ENCODE measurements around the gene UBE2F.

Gene UBE2F

GRCh38 chr2:237983922-237984321, 17.1 kb downstream of the UBE2F start:
- ATAC-seq: no peak

GRCh38 chr2:237987268-237987667, 20.5 kb downstream of the UBE2F start:
- TF ChIP-seq ZNF70 (CRISPR knock-in tag; IDR thresholded peaks at IDR 0.05) (no peak), TCF4 (CRISPR knock-in tag; IDR thresholded peaks at IDR 0.05; ENCODE audit: borderline replicate concordance) (no peak), ESRRG (CRISPR knock-in tag; IDR thresholded peaks at IDR 0.05) (no peak)
- ATAC-seq: no peak

More at GRCh38 chr2:237983922-237984321, 17.1 kb downstream of the UBE2F start:
- TF ChIP-seq PPARA (CRISPR knock-in tag; IDR thresholded peaks at IDR 0.05; ENCODE audit: borderline replicate concordance) (no peak), ZNF8 (CRISPR knock-in tag; IDR thresholded peaks at IDR 0.05) (no peak), TOX (CRISPR knock-in tag; IDR thresholded peaks at IDR 0.05; ENCODE audit: borderline replicate concordance) (no peak), BACH2 (CRISPR knock-in tag; IDR thresholded peaks at IDR 0.05; ENCODE audit: borderline replicate concordance) (no peak), ZFP30 (CRISPR knock-in tag; IDR thresholded peaks at IDR 0.05) (no peak), SNAI2 (CRISPR knock-in tag; IDR thresholded peaks at IDR 0.05) (no peak), ISL1 (CRISPR knock-in tag; IDR thresholded peaks at IDR 0.05) (no peak), POU6F1 (CRISPR knock-in tag; IDR thresholded peaks at IDR 0.05; ENCODE audit: borderline replicate concordance, low read depth) (no peak), PATZ1 (CRISPR knock-in tag; IDR thresholded peaks at IDR 0.05; ENCODE audit: borderline replicate concordance) (no peak), ZNF565 (CRISPR knock-in tag; conservative IDR thresholded peaks at IDR 0.05; ENCODE audit: low read depth) (no peak), ESRRG (CRISPR knock-in tag; IDR thresholded peaks at IDR 0.05) (no peak), GLIS3 (CRISPR knock-in tag; IDR thresholded peaks at IDR 0.05) (no peak)
- TF ChIP-seq, protein P1, sequence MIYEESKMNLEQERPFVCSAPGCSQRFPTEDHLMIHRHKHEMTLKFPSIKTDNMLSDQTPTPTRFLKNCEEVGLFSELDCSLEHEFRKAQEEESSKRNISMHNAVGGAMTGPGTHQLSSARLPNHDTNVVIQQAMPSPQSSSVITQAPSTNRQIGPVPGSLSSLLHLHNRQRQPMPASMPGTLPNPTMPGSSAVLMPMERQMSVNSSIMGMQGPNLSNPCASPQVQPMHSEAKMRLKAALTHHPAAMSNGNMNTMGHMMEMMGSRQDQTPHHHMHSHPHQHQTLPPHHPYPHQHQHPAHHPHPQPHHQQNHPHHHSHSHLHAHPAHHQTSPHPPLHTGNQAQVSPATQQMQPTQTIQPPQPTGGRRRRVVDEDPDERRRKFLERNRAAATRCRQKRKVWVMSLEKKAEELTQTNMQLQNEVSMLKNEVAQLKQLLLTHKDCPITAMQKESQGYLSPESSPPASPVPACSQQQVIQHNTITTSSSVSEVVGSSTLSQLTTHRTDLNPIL (CRISPR knock-in tag; IDR thresholded peaks at IDR 0.05; ENCODE audit: low read depth): no peak

- no peak for ATAC-seq
- TF ChIP-seq OSR1 (CRISPR knock-in tag; IDR thresholded peaks at IDR 0.05) (no peak), PPARA (CRISPR knock-in tag; IDR thresholded peaks at IDR 0.05; ENCODE audit: borderline replicate concordance) (no peak), SNAI2 (CRISPR knock-in tag; IDR thresholded peaks at IDR 0.05) (no peak), ARNTL (CRISPR knock-in tag; IDR thresholded peaks at IDR 0.05; ENCODE audit: borderline replicate concordance, low read depth) (no peak), ZNF8 (CRISPR knock-in tag; IDR thresholded peaks at IDR 0.05) (no peak), ZFP30 (CRISPR knock-in tag; IDR thresholded peaks at IDR 0.05) (no peak), TCF4 (CRISPR knock-in tag; IDR thresholded peaks at IDR 0.05; ENCODE audit: borderline replicate concordance) (no peak), CSRNP3 (CRISPR knock-in tag; IDR thresholded peaks at IDR 0.05) (no peak), ZNF565 (CRISPR knock-in tag; conservative IDR thresholded peaks at IDR 0.05; ENCODE audit: low read depth) (no peak), GLIS3 (CRISPR knock-in tag; IDR thresholded peaks at IDR 0.05) (no peak), BACH2 (CRISPR knock-in tag; IDR thresholded peaks at IDR 0.05; ENCODE audit: borderline replicate concordance) (no peak), ISL1 (CRISPR knock-in tag; IDR thresholded peaks at IDR 0.05) (no peak), CSDC2 (CRISPR knock-in tag; IDR thresholded peaks at IDR 0.05) (no peak)
- TF ChIP-seq, protein P1 (CRISPR knock-in tag; IDR thresholded peaks at IDR 0.05; ENCODE audit: low read depth): no peak
- TF ChIP-seq, protein P2, sequence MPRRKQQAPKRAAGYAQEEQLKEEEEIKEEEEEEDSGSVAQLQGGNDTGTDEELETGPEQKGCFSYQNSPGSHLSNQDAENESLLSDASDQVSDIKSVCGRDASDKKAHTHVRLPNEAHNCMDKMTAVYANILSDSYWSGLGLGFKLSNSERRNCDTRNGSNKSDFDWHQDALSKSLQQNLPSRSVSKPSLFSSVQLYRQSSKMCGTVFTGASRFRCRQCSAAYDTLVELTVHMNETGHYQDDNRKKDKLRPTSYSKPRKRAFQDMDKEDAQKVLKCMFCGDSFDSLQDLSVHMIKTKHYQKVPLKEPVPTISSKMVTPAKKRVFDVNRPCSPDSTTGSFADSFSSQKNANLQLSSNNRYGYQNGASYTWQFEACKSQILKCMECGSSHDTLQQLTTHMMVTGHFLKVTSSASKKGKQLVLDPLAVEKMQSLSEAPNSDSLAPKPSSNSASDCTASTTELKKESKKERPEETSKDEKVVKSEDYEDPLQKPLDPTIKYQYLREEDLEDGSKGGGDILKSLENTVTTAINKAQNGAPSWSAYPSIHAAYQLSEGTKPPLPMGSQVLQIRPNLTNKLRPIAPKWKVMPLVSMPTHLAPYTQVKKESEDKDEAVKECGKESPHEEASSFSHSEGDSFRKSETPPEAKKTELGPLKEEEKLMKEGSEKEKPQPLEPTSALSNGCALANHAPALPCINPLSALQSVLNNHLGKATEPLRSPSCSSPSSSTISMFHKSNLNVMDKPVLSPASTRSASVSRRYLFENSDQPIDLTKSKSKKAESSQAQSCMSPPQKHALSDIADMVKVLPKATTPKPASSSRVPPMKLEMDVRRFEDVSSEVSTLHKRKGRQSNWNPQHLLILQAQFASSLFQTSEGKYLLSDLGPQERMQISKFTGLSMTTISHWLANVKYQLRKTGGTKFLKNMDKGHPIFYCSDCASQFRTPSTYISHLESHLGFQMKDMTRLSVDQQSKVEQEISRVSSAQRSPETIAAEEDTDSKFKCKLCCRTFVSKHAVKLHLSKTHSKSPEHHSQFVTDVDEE (CRISPR knock-in tag; IDR thresholded peaks at IDR 0.05): no peak
Observed at GRCh38 chr2:237993701-237994100, 26.9 kb downstream of the UBE2F start.
